Mucosa of gallbladder (tissue), 1 donor: ENCODE measurements around the gene JPT1. TPM values are rescaled to one million over a fixed set of nuclear protein-coding genes. Genes with fewer than 3 reads are reported as not detected.

Experiments
- total RNA-seq: library from RNA; stranded (reverse); gene quantifications from one replicate; pipeline ENCODE4 v1.2.1, GENCODE V29; 2021
- donor health status: DM: no; HTN: no; CAD: no.

The JPT1 gene
- total RNA-seq, 1 donor from 2014 or later, result 183 TPM

Other genes with a start within 250 kb of the JPT1 start
- gene USH1G, start 231.3 kb downstream of the JPT1 start, total RNA-seq, result 0.09 TPM
- gene OTOP2, start 230.2 kb downstream of the JPT1 start, total RNA-seq, result not detected
- gene OTOP3, start 218.6 kb downstream of the JPT1 start, total RNA-seq, result not detected
- 186 TPM for gene HID1, start 181.8 kb downstream of the JPT1 start, total RNA-seq
- 83.8 TPM for gene CDR2L, start 166.9 kb downstream of the JPT1 start, total RNA-seq
- gene MRPL58, start 141.8 kb downstream of the JPT1 start, total RNA-seq, result 16.7 TPM
- gene ATP5PD, start 107.5 kb downstream of the JPT1 start, total RNA-seq, result 226 TPM
- gene KCTD2, start 107.3 kb downstream of the JPT1 start, total RNA-seq, result 28.3 TPM
- gene SLC16A5, start 66.6 kb downstream of the JPT1 start, total RNA-seq, result 19.9 TPM
- 20.2 TPM for gene ARMC7, start 44.5 kb downstream of the JPT1 start, total RNA-seq
- 50.0 TPM for gene NT5C, start 22.8 kb downstream of the JPT1 start, total RNA-seq
- 353 TPM for gene SUMO2, start 28.4 kb upstream of the JPT1 start, total RNA-seq
- gene NUP85, start 51.2 kb upstream of the JPT1 start, total RNA-seq, result 47.3 TPM
- 44.5 TPM for gene GGA3, start 107.1 kb upstream of the JPT1 start, total RNA-seq
- gene MRPS7, start 107.4 kb upstream of the JPT1 start, total RNA-seq, result 55.1 TPM
- gene MIF4GD, start 116.7 kb upstream of the JPT1 start, total RNA-seq, result 25.5 TPM
- gene SLC25A19, start 134.9 kb upstream of the JPT1 start, total RNA-seq, result 17.0 TPM